Natural killer cell (primary cell): Measurements from ENCODE around the gene KCTD17. TPM values are rescaled to one million over a fixed set of nuclear protein-coding genes. Genes with fewer than 3 reads are reported as not detected.

Experiments
- ATAC-seq, 3 donors: fragments of 150-1000 bp in 2 of 3; fragments of 200-7000 bp in 1 of 3; cut with Tn5 transposase; 1 replicate in 1 of 3; 2 replicates in 2 of 3; pipeline ENCODE4 v1.10.0; 2021; ENCODE audit warnings: mild to moderate bottlenecking in 2 of 3, moderate library complexity in 2 of 3
- DNase-seq, 2 donors: peaks; one replicate each; pipeline versions ENCODE4 v3.0.0 to v3.0.0-alpha.2; 2013 to 2021; ENCODE audit warnings: mixed read lengths in 1 of 2
- H3K27ac ChIP-seq: one replicate; pipeline ENCODE4 v1.5.1; 2013; ENCODE audit warnings: mild to moderate bottlenecking, low read length
- H3K27me3 ChIP-seq: one replicate; pipeline ENCODE4 v1.6.1; 2013; ENCODE audit warnings: low read length; ENCODE audit not compliant: control insufficient read depth, insufficient read depth
- H3K36me3 ChIP-seq: one replicate; pipeline ENCODE4 v1.6.1; 2013; ENCODE audit warnings: low read length; ENCODE audit not compliant: control insufficient read depth, insufficient read depth
- H3K4me1 ChIP-seq: one replicate; pipeline ENCODE4 v1.6.1; 2013; ENCODE audit warnings: low read length; ENCODE audit not compliant: control insufficient read depth, insufficient read depth
- H3K4me3 ChIP-seq: one replicate; pipeline ENCODE4 v1.5.1; 2013; ENCODE audit warnings: low read length
- H3K9me3 ChIP-seq: one replicate; pipeline ENCODE4 v1.6.1; 2013; ENCODE audit warnings: low read length; ENCODE audit not compliant: control insufficient read depth, insufficient read depth
- H3K27ac Mint-ChIP-seq, 2 donors: one replicate each; pipeline ENCODE4 v1.8.0; 2022; ENCODE audit warnings: mild to moderate bottlenecking in 2 of 2, mixed read lengths in 2 of 2, moderate library complexity in 1 of 2
- H3K27me3 Mint-ChIP-seq, 2 donors: one replicate each; pipeline ENCODE4 v1.8.0; 2022; ENCODE audit warnings: low read depth in 2 of 2, mixed read lengths in 2 of 2
- H3K36me3 Mint-ChIP-seq: one replicate; pipeline ENCODE4 v1.8.0; 2022; ENCODE audit warnings: mixed read lengths
- H3K4me1 Mint-ChIP-seq, 2 donors: one replicate each; pipeline ENCODE4 v1.8.0; 2022; ENCODE audit warnings: mixed read lengths in 2 of 2
- H3K4me3 Mint-ChIP-seq: one replicate; pipeline ENCODE4 v1.8.0; 2022; ENCODE audit warnings: mild to moderate bottlenecking, moderate library complexity, mixed read lengths
- H3K9me3 Mint-ChIP-seq, 2 donors: one replicate each; pipeline ENCODE4 v1.8.0; 2022; ENCODE audit warnings: mixed read lengths in 2 of 2
- WGBS: methylation state at CpG from one replicate; pipeline ENCODE4 v1.1.7; 2013; ENCODE audit warnings: missing lambda C conversion rate; ENCODE audit not compliant: insufficient coverage; 5-methylcytosine and 5-hydroxymethylcytosine counted together
- intact Hi-C: fragments of 100-400 bp; cut with micrococcal nuclease; formaldehyde crosslinking; loops from one replicate; pipeline ENCODE4 v1.14.2; 2022
- total RNA-seq, 4 donors: library from RNA; stranded (reverse); fragments of 120-200 nt in 1 of 4; gene quantifications; one replicate each; pipeline versions ENCODE4 v1.2.3 to v1.2.4, GENCODE V29; 2013 to 2022
- TF ChIP-seq, protein P1 (sequence below): fragments of 200-600 bp; IDR thresholded peaks from one replicate; pipeline ENCODE4 v1.8.0; 2022; ENCODE audit warnings: antibody characterized with exemption

The KCTD17 gene
- total RNA-seq, 3 donors from 2014 or later (not counting 1 experiment from before 2014, with no cell fraction given): 21.3 to 29.4 (median 22.9) TPM

DNA sequence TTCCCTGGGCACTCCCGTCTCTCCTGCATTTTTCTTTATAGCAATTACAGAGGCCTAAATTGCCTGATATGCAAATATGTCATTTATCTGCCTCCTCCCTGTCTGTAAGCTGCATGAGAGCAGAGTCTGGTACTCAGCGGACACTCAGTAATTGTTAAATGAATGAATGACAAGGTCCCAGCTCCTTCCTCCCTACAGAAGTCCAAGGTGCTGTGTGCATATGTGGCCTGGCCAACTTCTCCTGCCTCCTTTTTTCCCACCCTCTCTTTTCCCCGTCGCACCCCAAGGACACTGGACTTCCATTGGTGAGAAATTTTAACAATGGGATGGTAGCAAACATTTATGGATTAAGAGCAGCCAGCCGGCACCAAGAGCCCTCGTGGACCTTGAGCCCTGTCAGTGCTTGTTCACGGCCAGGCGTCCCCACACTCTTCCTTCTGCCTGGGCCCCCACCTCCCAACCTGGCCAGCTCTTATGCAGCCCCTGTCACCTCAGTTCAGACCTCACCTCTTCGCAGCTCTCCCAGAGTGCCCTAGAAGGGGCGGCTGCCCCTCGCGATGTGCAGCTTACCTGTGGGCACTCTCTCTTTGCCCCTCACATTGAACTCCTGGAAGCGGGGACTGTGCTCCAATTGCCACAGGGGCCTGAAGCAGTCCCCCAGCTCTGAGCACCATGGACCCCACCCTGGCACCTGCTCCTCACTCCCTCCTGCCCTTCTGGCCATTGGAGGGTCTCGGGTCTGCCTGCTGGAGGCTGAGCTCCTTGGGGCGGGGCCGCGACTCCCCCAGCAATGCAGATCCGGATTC is 56.5 kb downstream of the KCTD17 start:
- intact Hi-C loops: no loop called here

GRCh38 chr22:37109242-37109917 is 57.8 kb downstream of the KCTD17 start, which contains the start of gene TMPRSS6:
TSS of gene TMPRSS6 (minus strand) at chr22:37109713. CDS start at chr22:37103417, 6,296 bp downstream.
- peak within 1 kb of the TSS in 1 of 2 donors; percentile 24 for H3K27ac Mint-ChIP-seq

More for the DNA sequence above, 56.5 kb downstream of the KCTD17 start:
- no peaks in the 10 kb centered on the region for H3K27me3 ChIP-seq
- WGBS: 94% methylated on average over 16 of the region's 18 CpGs
- ATAC-seq: no peak
- Mint-ChIP-seq H3K4me1 (peaks cover 0 to 11% of the 10 kb centered on the region in 2 donors), H3K9me3 (no peaks in the 10 kb centered on the region), H3K4me3 (no peak overlapping the region), H3K27ac (peak overlapping the region in 1 of 2 donors; percentile 24), H3K27me3 (no peaks in the 10 kb centered on the region), H3K36me3 (no peaks in the 10 kb centered on the region)
- H3K36me3 ChIP-seq: peaks cover 5% of the 10 kb centered on the region
- no peaks in the 10 kb centered on the region for H3K9me3 ChIP-seq
- no peak overlapping the region for H3K27ac ChIP-seq
- TF ChIP-seq, protein P1, sequence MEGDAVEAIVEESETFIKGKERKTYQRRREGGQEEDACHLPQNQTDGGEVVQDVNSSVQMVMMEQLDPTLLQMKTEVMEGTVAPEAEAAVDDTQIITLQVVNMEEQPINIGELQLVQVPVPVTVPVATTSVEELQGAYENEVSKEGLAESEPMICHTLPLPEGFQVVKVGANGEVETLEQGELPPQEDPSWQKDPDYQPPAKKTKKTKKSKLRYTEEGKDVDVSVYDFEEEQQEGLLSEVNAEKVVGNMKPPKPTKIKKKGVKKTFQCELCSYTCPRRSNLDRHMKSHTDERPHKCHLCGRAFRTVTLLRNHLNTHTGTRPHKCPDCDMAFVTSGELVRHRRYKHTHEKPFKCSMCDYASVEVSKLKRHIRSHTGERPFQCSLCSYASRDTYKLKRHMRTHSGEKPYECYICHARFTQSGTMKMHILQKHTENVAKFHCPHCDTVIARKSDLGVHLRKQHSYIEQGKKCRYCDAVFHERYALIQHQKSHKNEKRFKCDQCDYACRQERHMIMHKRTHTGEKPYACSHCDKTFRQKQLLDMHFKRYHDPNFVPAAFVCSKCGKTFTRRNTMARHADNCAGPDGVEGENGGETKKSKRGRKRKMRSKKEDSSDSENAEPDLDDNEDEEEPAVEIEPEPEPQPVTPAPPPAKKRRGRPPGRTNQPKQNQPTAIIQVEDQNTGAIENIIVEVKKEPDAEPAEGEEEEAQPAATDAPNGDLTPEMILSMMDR: no peak
- no peak overlapping the region for H3K4me3 ChIP-seq
- H3K4me1 ChIP-seq: peaks cover 10% of the 10 kb centered on the region
- no peak for DNase-seq

DNA sequence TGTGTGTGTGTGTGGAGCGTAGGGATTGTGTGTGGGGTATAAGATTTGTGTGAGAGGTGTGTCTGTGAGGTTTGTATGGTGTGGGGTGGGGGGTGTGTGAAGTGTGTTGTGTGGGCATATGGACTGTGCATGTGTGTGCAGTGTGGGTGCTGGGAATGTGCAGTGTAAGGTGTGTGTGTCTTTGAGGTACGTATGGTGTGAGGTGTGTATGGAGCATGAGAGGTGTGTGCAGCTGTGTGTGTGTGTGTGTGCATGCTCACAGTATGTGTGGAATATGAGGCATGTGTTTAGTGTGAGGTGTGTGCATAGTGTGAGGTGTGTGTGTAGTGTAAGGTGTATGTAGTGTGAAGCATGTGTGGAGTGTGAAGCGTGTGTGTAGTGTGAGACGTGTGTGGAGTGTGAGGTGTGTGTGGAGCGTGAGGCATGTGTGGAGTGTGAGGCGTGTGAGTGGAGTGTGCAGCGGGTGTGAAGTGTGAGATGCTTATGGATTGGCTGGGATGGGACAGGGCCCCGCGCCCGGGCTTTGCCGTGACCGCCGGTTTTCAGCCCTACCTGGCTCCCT is 59.7 kb downstream of the KCTD17 start:
- no peaks in the 10 kb centered on the region for H3K9me3 ChIP-seq
- no peak overlapping the region for H3K4me3 ChIP-seq
- H3K4me3 Mint-ChIP-seq: no peak overlapping the region
- ATAC-seq: peak in 1 of 3 donors; percentile 43
- H3K36me3 ChIP-seq: peaks cover 5% of the 10 kb centered on the region
- intact Hi-C loops: no loop called here
- H3K9me3 Mint-ChIP-seq: no peaks in the 10 kb centered on the region
- WGBS: 98% methylated on average over 13 of the region's 13 CpGs
- no peaks in the 10 kb centered on the region for H3K4me1 ChIP-seq
- peaks cover 7 to 16% of the 10 kb centered on the region in 2 donors for H3K4me1 Mint-ChIP-seq
- no peak overlapping the region for H3K27ac Mint-ChIP-seq
- DNase-seq: no peak
- H3K27ac ChIP-seq: no peak overlapping the region
- H3K36me3 Mint-ChIP-seq: no peaks in the 10 kb centered on the region
- TF ChIP-seq, protein P1: no peak
- no peaks in the 10 kb centered on the region for H3K27me3 Mint-ChIP-seq
- no peaks in the 10 kb centered on the region for H3K27me3 ChIP-seq

More at GRCh38 chr22:37109242-37109917, 57.8 kb downstream of the KCTD17 start, which contains the start of gene TMPRSS6:
- no peaks in the 10 kb centered on the region for H3K27me3 ChIP-seq
- peaks cover 10% of the 10 kb centered on the region for H3K4me1 ChIP-seq
- no peak within 1 kb of the TSS for H3K27ac ChIP-seq
- no peak within 1 kb of the TSS for H3K4me3 ChIP-seq
- TF ChIP-seq, protein P1: no peak
- Mint-ChIP-seq H3K27me3 (no peaks in the 10 kb centered on the region), H3K4me3 (no peak within 1 kb of the TSS), H3K9me3 (no peaks in the 10 kb centered on the region), H3K36me3 (no peaks in the 10 kb centered on the region), H3K4me1 (peaks cover 0 to 11% of the 10 kb centered on the region in 2 donors)
- WGBS: 80% methylated on average over 13 of the region's 13 CpGs
- DNase-seq (no peak), ATAC-seq (no peak)
- H3K9me3 ChIP-seq: no peaks in the 10 kb centered on the region
- intact Hi-C loops: no loop called here
- peaks cover 5% of the 10 kb centered on the region for H3K36me3 ChIP-seq
